HG02588 (cell line): ENCODE measurements around the gene PSTPIP1.

Source experiments
- ATAC-seq: cut with Tn5 transposase; IDR thresholded peaks from one replicate; pipeline ENCODE4 v1.9.1; 2021; ENCODE audit warnings: mild to moderate bottlenecking, moderate library complexity; ENCODE audit not compliant: unreplicated experiment

PSTPIP1 gene

GRCh38 chr15:77028451-77029165, 33.7 kb downstream of the PSTPIP1 start:
- ATAC-seq, result no peak

- no peak for ATAC-seq
These were observed 34.5 kb downstream of the PSTPIP1 start for GRCh38 chr15:77029166-77030047.

- no peak for ATAC-seq
These were observed 35.4 kb downstream of the PSTPIP1 start for GRCh38 chr15:77030048-77030927.

- ATAC-seq, result no peak
These were observed 36.0 kb downstream of the PSTPIP1 start for GRCh38 chr15:77030928-77031375.

GRCh38 chr15:77031376-77032050, 36.6 kb downstream of the PSTPIP1 start:
- no peak for ATAC-seq

- no peak for ATAC-seq
These were observed 37.2 kb downstream of the PSTPIP1 start for GRCh38 chr15:77032052-77032646.

- no peak for ATAC-seq
These were observed 37.9 kb downstream of the PSTPIP1 start for GRCh38 chr15:77032647-77033416.

- no peak for ATAC-seq
These were observed 38.4 kb downstream of the PSTPIP1 start for GRCh38 chr15:77033417-77033728.

- no peak for ATAC-seq
These were observed 39.1 kb downstream of the PSTPIP1 start for GRCh38 chr15:77033729-77034671.

- ATAC-seq, result no peak
These were observed 40.0 kb downstream of the PSTPIP1 start for GRCh38 chr15:77034695-77035489.

GRCh38 chr15:77035584-77035983, 40.7 kb downstream of the PSTPIP1 start:
- ATAC-seq, result no peak

GRCh38 chr15:77035999-77036471, 41.1 kb downstream of the PSTPIP1 start:
- ATAC-seq, result no peak

GRCh38 chr15:77036537-77037387, 41.8 kb downstream of the PSTPIP1 start:
- ATAC-seq, result no peak

GRCh38 chr15:77037388-77038209, 42.7 kb downstream of the PSTPIP1 start:
- ATAC-seq, result no peak

- no peak for ATAC-seq
These were observed 43.6 kb downstream of the PSTPIP1 start for GRCh38 chr15:77038312-77039216.
